ENCODE measurements around the gene KRABD2.
"Not testable (repeated sequence)": the region's sequence is repeated elsewhere in the genome, so short reads cannot be mapped to it uniquely, and the experiment has no call there.

KRABD2 gene

DNA sequence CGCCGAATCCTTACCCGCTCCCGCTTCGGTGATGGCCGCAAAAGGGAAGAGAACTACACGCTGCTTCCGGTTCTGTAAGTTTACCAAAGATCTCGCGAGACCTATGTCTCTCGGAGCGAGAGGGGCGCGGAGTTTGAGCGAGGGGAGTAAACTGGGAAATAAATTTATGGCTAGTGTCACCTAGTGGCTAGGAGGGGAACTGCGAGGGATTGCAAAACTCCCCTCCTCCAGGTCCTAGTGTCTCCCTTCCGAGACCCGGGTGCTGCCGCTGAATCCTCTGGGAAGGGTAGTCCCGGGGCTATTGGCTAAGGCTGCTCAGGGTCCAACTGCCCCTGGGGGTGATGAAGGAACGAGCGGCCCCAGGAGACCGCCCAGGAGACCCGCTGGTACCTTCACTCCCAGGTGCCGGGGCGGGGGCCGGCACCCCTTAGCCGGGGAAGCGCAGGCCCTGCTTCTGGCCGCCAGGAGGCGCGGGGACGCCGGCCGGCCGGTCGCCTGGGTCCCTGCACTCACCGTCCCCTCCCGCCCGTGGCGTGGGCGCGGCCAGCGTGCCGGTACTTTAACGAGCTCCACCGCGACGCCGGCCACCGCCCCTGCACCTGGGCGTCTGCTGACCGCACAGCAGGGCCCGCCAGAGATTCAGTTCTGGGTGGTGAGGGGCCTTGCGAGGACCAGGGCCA lies 6.8 kb upstream of the KRABD2 start, which contains the start of gene RPL26:
Gene RPL26 (minus strand): TSS at position 51 of the 680 bp plus-strand sequence. CDS start 883 bp downstream, outside the sequence.
- no peaks in the 10 kb centered on the region for H3K27me3 Mint-ChIP-seq (ENCODE audit: low read depth)
- peaks cover 40% of the 10 kb centered on the region for H3K4me1 Mint-ChIP-seq
- peaks cover 20% of the 10 kb centered on the region for H3K36me3 Mint-ChIP-seq
- H3K27ac Mint-ChIP-seq = peak within 1 kb of the TSS; percentile 98
- H3K9me3 Mint-ChIP-seq = no peaks in the 10 kb centered on the region
- DNase-seq (ENCODE audit: low spot score in 2 of 2, unreplicated experiment in 2 of 2) = peak; percentile 84 to 94
- TF ChIP-seq, protein P1, sequence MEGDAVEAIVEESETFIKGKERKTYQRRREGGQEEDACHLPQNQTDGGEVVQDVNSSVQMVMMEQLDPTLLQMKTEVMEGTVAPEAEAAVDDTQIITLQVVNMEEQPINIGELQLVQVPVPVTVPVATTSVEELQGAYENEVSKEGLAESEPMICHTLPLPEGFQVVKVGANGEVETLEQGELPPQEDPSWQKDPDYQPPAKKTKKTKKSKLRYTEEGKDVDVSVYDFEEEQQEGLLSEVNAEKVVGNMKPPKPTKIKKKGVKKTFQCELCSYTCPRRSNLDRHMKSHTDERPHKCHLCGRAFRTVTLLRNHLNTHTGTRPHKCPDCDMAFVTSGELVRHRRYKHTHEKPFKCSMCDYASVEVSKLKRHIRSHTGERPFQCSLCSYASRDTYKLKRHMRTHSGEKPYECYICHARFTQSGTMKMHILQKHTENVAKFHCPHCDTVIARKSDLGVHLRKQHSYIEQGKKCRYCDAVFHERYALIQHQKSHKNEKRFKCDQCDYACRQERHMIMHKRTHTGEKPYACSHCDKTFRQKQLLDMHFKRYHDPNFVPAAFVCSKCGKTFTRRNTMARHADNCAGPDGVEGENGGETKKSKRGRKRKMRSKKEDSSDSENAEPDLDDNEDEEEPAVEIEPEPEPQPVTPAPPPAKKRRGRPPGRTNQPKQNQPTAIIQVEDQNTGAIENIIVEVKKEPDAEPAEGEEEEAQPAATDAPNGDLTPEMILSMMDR (IDR thresholded peaks at IDR 0.05; ENCODE audit: unreplicated experiment) = peak; percentile 99
- H3K4me3 Mint-ChIP-seq = peak within 1 kb of the TSS; percentile 99

DNA sequence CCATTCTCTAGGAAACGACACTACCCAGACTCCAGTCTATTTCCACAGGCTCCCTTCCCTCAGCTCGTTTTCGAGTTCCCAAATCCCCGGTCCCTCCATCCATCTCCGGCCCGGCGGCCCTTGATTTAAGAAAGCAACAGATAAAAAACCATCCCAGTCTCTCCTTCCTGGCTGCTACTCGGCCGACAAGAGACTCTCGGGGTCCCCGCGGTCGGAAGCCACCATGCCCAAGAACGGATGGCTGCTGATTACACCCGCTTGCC lies 6.3 kb upstream of the KRABD2 start:
- peaks cover 20% of the 10 kb centered on the region for H3K36me3 Mint-ChIP-seq
- peak overlapping the region; percentile 98 for H3K27ac Mint-ChIP-seq
- H3K27me3 Mint-ChIP-seq (ENCODE audit: low read depth) = no peaks in the 10 kb centered on the region
- DNase-seq (ENCODE audit: low spot score in 2 of 2, unreplicated experiment in 2 of 2) = no peak
- no peaks in the 10 kb centered on the region for H3K9me3 Mint-ChIP-seq
- TF ChIP-seq, protein P1 (IDR thresholded peaks at IDR 0.05; ENCODE audit: unreplicated experiment) = no peak
- peaks cover 40% of the 10 kb centered on the region for H3K4me1 Mint-ChIP-seq
- peak overlapping the region; percentile 99 for H3K4me3 Mint-ChIP-seq

GRCh38 chr17:8382052-8382879 lies 5.8 kb upstream of the KRABD2 start:
- Mint-ChIP-seq H3K36me3 (peaks cover 23% of the 10 kb centered on the region), H3K27ac (peak overlapping the region; percentile 98), H3K9me3 (no peaks in the 10 kb centered on the region), H3K4me1 (peaks cover 40% of the 10 kb centered on the region), H3K4me3 (peak overlapping the region; percentile 99), H3K27me3 (ENCODE audit: low read depth) (no peaks in the 10 kb centered on the region)
- no peak for DNase-seq (ENCODE audit: low spot score in 2 of 2, unreplicated experiment in 2 of 2)
- TF ChIP-seq, protein P1 (IDR thresholded peaks at IDR 0.05; ENCODE audit: unreplicated experiment) = no peak

DNA sequence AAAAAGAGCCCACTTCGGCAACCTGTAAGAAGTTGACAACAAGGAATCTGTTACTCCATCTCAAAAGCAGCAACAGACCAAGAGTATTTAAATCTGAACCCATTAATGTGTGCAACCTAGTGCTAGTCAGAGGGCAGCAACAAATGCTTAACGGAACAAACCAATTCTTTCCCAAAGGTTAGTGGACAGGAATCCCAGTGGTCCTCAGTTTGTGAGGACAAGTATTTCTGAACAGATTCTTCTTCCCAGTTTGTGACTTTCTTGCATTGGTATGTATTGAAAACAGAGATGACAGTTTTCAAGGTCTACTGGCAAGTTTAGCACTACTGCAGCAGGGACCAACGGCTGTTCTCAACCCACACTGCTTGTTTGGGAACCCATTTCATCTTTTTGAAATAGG lies 3.5 kb upstream of the KRABD2 start:
- Mint-ChIP-seq H3K4me3 (no peak overlapping the region), H3K4me1 (peaks cover 43% of the 10 kb centered on the region), H3K27me3 (ENCODE audit: low read depth) (no peaks in the 10 kb centered on the region), H3K36me3 (peaks cover 27% of the 10 kb centered on the region), H3K9me3 (no peaks in the 10 kb centered on the region), H3K27ac (no peak overlapping the region)
- no peak for DNase-seq (ENCODE audit: low spot score in 2 of 2, unreplicated experiment in 2 of 2)
- TF ChIP-seq, protein P1 (IDR thresholded peaks at IDR 0.05; ENCODE audit: unreplicated experiment) = no peak

DNA sequence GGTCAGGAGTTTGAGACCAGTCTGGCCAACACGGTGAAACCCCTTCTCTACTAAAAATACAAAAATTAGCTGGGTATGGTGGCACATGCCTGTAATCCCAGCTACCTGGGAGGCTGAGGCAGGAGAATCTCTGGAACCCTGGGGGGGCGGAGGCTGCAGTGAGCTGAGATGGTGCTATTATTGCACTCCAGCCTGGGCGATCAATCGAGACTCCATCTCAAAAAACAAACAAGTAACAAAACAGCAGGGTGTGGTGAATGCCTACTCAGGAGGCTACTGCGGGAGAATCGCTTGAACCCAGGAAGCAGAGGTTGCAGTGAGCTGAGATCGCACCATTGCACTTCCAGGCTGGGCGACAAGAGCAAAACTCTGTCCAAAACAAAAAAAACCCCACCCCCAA lies 1.6 kb upstream of the KRABD2 start:
- H3K4me1 Mint-ChIP-seq = peaks cover 37% of the 10 kb centered on the region
- not testable (repeated sequence) for H3K4me3 Mint-ChIP-seq
- H3K27ac Mint-ChIP-seq = peak overlapping the region; percentile 67

GRCh38 chr17:8377422-8377821 lies 918 bp upstream of the KRABD2 start:
- Mint-ChIP-seq H3K36me3 (peaks cover 27% of the 10 kb centered on the region), H3K27me3 (ENCODE audit: low read depth) (no peaks in the 10 kb centered on the region), H3K4me1 (peaks cover 35% of the 10 kb centered on the region), H3K27ac (peak overlapping the region; percentile 97), H3K4me3 (peak overlapping the region; percentile 35), H3K9me3 (no peaks in the 10 kb centered on the region)
- no peak for DNase-seq (ENCODE audit: low spot score in 2 of 2, unreplicated experiment in 2 of 2)
- TF ChIP-seq, protein P1 (IDR thresholded peaks at IDR 0.05; ENCODE audit: unreplicated experiment) = no peak

More for the DNA sequence above, 1.6 kb upstream of the KRABD2 start:
- not testable (repeated sequence) for DNase-seq (ENCODE audit: low spot score in 2 of 2, unreplicated experiment in 2 of 2); H3K9me3 Mint-ChIP-seq; H3K27me3 Mint-ChIP-seq (ENCODE audit: low read depth)
- peaks cover 27% of the 10 kb centered on the region for H3K36me3 Mint-ChIP-seq
